ENCODE measurements around the gene PGAP3.

Gene PGAP3

DNA sequence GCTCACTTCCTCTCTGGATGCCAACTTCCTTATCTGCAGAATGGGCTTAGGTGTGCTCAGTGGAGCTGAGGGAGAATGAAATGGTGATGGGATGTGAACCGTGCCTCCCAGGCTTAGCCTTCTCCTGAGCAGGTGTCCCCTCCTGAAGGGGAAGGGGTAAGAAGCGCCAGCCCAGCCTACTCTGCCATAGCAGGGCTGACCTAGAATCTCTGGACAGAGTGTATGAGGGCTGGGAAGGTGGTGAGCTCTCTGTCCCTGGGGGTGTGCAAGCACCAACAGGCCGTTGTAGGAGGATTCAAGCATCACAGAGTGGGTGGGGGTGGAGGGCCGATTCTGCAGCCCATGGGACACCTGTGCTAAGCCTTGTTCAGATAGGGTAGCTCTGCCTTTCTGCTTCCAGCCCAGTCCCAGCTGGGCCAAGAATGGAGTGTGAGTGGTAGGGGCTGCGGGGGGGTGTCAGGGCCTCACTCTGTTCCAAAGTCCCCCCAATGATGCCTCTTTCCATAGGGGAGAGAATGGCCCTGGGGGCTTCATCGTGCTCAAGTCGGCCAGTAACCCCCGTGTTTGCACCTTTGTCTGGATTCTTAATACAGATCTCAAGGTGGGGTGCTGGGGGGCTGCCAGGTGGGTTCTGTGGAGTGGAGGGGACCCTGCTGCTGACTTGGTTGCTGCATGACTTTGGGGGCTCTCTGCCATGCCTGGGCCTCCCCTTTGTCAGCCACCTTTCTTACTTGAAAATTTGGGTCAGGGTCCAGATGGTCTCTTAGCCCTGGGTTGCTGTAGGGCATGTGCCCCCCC, 25.9 kb downstream of the PGAP3 start:
- no peak for DNase-seq

- peak in 1 of 56 donors; percentile 21 for DNase-seq
Observed at GRCh38 chr17:39660397-39661385, 27.2 kb downstream of the PGAP3 start.

GRCh38 chr17:39660011-39660360, 27.9 kb downstream of the PGAP3 start:
- DNase-seq, result peak in 1 of 56 donors; percentile 18

- DNase-seq, result peak in 1 of 56 donors; percentile 18
Observed at GRCh38 chr17:39659279-39660010, 28.4 kb downstream of the PGAP3 start.

DNA sequence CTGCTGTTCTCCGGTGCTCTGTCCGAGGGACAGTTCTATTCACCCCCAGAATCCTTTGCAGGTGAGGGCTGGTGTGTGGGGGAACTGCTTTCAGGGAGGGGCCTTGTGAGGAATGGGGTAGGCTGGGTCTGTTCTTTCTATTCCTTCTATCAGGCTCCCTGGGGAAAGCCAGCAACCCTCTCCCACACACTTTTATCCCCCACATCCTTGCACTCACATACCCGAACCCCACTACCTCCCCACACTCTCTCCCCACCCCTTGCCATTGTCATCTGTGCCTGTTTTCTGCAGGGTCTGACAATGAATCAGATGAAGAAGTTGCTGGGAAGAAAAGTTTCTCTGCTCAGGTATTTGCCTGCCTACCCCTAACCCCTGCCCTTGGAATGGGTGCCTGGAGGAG, 29.1 kb downstream of the PGAP3 start:
- DNase-seq, result peak in 16 of 56 donors; percentile 16 to 71 (median 46)

DNA sequence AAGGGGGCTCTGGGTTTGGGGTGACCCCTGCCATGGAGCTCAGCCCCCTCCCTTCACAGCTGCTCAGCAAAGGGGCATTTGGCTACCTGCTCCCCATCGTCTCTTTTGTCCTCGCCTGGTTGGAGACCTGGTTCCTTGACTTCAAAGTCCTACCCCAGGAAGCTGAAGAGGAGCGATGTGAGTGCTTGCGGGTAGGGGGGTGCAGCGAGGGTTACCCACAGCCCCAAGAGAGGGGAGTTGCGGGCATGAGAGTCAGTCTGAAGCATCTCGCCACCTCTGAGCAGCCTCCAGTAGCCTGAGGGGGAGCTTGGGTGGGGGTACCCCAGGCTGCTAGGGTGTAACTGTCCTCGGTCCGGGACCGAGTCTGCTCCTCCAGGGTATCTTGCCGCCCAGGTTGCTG, 29.5 kb downstream of the PGAP3 start:
- DNase-seq, result no peak

DNA sequence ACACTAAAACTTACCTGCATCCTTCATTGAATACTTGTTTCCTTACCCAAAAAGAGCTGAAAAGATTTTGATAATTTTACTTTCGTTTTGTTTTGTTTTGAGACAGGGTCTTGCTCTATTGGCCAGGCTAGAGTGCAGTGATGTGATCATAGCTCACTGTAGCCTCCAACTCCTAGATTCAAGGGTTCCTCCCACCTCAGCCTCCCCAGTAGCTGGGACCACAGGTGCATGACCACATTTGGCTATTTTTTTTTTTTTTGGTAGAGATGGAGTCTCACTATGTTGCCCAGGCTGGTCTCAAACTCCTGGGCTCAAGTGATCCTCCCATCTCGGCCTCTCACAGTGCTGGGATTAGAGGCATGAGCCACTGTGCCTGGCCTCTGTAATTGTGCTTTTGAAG, 32.8 kb downstream of the PGAP3 start:
- no peak for DNase-seq

GRCh38 chr17:39653662-39654331, 34.1 kb downstream of the PGAP3 start:
- peak in 47 of 56 donors; percentile 14 to 81 (median 45) for DNase-seq

- DNase-seq, result peak in 1 of 56 donors; percentile 60
Observed at GRCh38 chr17:39653316-39653661, 34.6 kb downstream of the PGAP3 start.

- peak in 49 of 56 donors; percentile 24 to 81 (median 60) for DNase-seq
Observed at GRCh38 chr17:39652587-39653315, 35.1 kb downstream of the PGAP3 start.

DNA sequence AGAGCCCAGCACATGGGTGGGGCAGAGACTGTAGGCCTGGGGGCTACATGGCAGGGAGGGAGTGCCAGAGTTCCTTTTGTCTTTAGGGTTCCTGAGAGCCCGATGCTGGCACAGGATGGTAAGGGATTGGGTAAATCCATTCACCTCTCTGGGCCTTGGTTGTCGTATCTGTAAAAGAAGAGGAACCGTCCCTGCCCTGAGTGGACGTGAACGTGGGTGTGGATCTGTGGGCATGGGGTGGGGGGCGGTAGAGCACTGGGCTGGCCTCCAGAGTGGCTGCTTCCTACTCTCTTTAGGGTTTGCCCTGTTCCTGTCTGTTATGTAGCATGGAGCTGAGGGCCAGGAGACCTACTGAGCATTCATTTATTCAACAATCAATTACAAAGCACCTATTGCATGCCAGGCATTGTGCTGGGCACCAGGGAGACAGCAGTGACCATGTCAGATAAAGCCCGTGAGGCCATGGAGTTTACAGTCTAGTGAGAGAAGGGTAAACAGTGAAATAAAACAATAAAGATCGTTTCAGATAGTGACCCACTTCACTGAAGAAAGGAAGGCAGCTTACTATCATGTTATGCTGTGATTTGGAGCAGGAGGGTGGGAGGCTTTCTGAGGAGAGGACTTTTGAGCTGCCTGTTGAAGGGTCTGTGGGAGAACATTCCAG, 35.8 kb downstream of the PGAP3 start:
- no peak for DNase-seq

DNA sequence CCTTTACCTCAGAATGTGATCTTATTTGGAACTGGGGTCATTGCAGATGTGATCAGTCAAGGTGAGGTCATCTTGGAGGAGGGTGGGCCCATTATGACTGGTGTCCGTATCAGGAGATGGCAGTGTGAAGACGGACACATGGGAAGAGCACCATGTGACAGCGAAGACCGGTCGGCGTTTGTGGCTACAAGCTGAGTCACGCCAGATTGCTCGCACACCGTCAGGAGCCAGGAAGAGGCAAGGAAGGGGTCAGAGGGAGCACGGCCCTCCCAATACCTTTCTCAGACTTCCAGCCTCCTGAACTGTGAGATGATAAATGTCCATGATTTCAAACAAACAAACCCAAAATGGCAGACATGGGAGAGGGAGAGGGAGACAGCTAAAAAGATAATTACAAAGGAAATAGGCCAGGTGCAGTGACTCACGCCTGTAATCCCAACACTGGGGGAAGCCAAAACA, 37.7 kb downstream of the PGAP3 start:
- DNase-seq, result no peak

- no peak for DNase-seq
Observed at GRCh38 chr17:39648616-39649366, 39.1 kb downstream of the PGAP3 start.

- DNase-seq, result no peak
Observed at GRCh38 chr17:39647256-39647655, 40.6 kb downstream of the PGAP3 start.

- DNase-seq, result no peak
Observed at GRCh38 chr17:39643271-39643670, 44.6 kb downstream of the PGAP3 start.

DNA sequence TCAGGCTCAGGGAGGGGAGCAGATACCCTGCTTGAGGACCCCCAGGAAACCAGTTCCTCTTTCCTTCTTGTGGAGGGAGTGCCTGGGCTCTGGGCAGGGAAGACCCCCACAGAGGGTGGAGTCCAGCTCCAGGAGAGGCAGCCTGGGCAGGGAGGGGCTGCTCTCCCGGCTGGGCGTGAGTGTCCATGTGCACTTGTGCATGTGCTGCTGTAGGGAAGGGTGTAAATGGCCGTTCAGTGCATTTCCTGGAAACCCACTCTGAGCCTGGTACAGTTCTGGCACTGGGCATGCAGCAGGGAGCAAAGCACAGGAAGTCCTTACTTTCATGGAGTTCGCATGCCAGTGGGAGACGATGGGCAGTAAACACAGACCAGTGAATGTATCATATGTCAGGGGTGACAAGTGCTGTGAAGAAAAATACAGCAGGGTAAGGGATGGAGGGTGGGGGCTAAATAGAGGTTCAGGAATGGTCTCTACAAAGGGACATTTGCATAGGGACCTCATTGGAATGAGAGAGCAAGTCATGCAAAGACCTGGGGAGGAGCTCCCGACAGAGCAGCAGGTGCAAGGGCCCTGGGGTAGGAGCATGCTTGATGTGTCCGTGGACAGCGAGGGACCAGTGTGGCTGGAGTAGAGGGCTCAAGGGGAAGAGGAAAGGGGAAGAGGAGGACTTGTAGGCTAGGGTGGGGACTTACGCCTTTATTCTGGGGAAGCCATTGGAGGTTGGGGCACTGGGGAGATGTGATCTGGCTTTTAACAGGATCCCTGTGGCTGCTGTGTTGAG, 45.4 kb downstream of the PGAP3 start:
- no peak for DNase-seq

DNA sequence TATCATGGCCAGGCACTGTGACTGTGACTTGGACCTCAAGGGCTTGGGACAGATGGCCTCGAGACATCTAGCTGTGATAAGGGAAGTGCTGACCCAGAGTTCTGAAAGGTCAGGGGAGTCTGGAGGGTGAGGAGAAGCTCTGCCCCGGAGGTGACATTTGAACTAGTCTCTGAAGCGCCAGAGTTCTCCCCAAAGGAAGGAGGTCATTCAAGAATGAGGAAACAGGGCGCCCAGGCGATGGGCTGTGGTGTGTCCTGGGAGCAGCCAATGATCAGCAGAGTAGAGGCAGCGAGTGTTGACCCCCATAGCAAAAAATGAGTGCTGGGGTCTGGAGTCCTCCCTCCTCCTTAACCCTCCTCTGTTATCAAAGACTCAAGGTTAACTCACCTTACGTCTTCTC, 46.0 kb downstream of the PGAP3 start:
- no peak for DNase-seq

DNA sequence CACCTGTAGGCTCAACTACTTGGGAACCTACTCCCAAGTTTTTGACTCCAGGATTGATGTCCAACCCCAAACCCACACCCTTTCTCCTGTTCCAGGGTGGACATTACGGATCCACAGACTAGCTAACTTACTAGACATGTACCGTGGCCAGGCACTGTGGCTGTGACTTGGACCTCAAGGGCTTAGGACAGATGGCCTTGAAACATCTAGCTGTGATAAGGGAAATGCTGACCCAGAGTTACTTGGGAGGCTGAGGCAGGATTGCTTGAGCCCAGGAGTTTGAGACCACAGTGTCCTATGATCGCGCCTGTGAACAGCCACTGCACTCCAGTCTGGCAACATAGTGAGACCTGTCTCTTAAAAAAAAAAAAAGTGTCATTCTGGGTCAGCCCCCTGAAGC, 46.8 kb downstream of the PGAP3 start:
- no peak for DNase-seq
